AG08396 (cell line): Measurements from ENCODE around the gene RALGDS.
"Not testable (repeated sequence)": the region's sequence is repeated elsewhere in the genome, so short reads cannot be mapped to it uniquely, and the experiment has no call there.

Experiments used
- DNase-seq: peaks from one replicate; pipeline ENCODE4 v3.0.0; 2012; ENCODE audit warnings: low spot score, mixed read lengths

Gene RALGDS

DNA sequence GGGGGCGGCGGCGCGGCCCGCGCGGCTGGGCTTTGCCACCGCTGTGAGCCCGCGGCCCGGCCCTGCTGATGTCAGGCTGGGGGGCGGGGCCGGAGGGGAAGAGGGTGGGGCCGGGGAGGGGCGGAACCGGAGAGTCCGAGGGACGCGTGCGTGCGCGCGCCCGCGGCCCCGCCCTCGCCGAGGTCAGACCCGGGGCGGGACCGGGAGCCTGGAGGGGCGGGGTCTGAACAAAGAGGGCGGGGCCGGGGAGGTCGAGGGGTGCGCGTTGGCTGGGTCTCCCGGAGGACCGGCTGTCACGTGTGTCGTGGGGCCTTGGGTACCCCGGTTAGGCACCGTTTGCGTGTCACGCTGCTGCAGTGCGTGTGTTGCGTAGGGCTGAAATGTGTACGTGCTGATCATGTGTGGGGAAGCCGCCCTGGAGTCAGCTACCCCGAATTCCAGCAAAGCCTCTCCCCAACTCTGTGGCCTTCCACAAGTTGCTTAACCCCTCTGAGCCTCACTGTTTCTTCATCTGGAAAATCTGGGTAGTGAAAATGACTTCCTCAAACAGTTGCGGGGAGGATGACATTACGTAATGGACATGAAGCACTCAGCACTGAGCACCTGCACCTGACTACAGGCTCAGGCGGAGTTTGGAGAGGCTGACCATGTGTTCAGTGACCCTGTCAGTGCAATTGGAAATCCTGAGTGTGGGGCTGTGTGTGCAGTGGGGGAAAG, at the start of gene RALGDS:
TSS of gene RALGDS (minus strand) at position 43 of the 717 bp plus-strand sequence. CDS start 86 bp downstream, outside the sequence.
- DNase-seq: peak; percentile 98

GRCh38 chr9:133170716-133171115, 49.7 kb upstream of the RALGDS start:
- no peak for DNase-seq

GRCh38 chr9:133169687-133170086, 48.6 kb upstream of the RALGDS start:
- DNase-seq: not testable (repeated sequence)

GRCh38 chr9:133169102-133169501, 48.1 kb upstream of the RALGDS start:
- DNase-seq: no peak

DNA sequence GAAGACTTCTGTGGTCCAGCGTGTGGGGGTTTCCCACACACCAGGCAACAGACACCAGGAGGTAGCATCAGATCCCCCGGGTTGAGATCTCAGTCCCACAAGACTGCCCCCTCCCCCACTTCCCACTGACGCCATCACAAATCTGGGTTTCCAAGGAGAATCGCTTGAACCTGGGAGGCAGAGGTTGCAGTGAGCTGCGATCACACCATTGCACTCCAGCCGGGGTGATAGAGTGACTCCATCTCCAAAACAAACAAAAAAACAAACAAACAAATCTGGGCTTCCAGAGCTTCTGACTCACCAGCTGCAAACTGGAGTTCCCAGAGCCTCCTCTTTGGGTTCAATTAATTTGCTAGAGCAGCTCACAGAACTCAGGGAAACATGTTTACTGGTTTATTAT, 47.4 kb upstream of the RALGDS start:
- DNase-seq: no peak

- DNase-seq: no peak
Observed at GRCh38 chr9:133167769-133168168, 46.7 kb upstream of the RALGDS start.

- DNase-seq: no peak
Observed at GRCh38 chr9:133167096-133167730, 46.2 kb upstream of the RALGDS start.

DNA sequence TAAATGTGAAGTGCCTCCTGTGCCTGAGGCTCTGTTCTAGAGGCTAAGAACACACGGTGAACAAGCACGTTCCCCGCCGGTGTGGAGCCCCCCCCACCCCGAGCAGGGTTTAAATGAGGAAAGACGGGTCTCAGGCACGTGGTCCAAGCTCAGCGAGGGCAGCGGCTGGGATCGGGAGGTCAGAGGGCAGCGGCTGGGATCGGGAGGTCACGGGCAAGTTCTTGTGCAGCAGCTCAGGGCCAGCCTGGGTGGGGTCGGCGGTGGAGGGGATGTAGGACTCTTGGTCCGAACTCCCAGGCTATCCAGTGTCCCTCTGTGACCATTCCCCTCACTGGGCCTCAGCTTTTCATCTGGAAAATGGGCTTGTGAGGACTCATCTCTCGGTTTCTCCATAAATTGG, 45.4 kb upstream of the RALGDS start:
- DNase-seq: no peak

GRCh38 chr9:133165452-133165730, 44.4 kb upstream of the RALGDS start:
- no peak for DNase-seq

GRCh38 chr9:133164191-133164590, 43.2 kb upstream of the RALGDS start:
- peak; percentile 45 for DNase-seq

GRCh38 chr9:133163504-133164172, 42.6 kb upstream of the RALGDS start, which contains the start of gene GBGT1:
Gene GBGT1, minus strand, starts transcription at chr9:133163914. Its CDS starts 1,502 bp downstream, at chr9:133162412.
- peak; percentile 79 for DNase-seq

DNA sequence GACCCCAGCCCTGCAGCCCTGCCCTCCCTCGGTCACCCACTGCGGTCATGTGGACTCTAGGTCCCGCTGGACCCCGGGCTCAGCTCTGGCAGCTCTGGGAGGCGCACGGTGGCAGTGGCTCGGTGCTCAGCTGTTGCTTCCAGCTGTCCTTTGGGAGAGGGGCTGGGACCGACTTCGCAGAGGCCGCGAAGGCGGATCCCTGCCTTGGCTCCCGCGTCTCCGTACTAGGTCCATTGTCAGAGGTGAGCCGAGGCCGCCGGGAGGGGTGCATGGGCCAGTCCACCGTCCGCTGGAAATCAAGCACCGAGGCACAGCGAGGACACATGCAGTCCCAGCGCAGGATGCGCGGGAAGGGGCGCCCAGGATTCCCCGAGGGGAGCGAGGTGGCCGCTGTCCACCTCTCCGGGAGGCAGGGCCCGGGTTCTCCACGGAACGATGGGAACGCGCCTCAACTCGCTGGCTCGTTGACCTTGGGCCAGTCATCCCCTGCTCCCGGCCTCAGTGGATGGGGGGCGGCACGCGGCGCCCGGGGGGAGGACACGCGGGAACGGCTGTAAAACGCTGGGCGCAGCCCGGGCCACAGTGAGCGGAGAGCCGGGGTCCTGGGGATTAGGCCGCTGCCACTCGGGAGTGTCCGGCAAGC, 41.9 kb upstream of the RALGDS start:
- peak; percentile 35 for DNase-seq

GRCh38 chr9:133161547-133161950, 40.5 kb upstream of the RALGDS start:
- DNase-seq: no peak

DNA sequence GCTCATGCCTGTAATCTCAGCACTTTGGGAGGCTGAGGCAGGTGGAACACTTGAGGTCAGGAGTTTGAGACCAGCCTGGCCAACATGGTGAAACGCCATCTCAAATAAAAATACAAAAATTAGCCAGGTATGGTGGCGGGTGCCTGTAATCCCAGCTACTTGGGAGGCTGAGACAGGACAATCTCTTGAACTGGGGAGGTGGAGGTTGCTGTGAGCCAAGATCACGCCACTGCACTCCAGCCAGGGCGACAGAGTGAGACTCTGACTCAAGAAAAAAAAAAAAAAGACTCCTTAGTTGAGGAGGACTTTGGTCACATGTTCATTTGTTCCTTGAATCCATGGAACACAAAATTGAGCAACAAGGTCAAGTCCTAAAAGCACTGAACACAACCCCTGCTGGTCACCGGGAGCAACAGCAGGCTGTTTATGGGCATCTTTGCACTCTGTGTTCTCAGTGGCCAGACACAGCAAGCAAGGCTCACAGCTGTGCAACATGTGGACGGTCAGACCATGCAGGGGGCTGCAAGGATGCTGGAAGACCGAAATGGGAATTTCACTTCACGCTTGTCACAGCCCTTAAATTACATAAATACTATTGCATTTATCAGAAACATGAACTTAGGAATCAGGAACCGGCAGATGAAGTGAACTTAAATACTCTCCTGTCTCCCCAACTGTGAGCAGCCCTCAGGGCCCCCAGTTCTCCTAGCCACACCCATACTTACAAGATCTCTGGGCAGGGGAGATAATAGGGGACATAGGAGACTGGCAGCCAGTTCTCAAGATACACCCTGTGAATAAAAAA, 39.9 kb upstream of the RALGDS start:
- peak; percentile 87 for DNase-seq

DNA sequence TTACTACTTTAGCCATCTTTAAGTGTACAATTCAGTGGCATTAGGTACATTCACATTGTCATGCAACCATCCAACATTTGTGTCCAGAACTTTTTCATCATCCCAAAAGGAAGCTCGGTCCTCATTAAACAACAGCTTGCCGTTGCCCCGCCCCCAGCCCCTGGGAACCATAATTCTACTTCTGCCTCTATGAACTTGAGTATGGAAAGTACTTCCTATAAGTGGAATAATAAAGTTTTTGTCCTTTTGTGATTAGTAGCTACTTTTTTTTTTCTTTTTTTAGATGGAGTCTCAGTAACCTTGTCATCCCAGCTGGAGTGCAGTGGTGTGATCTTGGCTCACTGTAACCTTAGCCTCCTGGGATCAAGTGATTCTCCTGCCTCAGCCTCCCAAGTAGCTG, 37.7 kb upstream of the RALGDS start:
- no peak for DNase-seq

- DNase-seq: no peak
Observed at GRCh38 chr9:133155156-133155555, 34.1 kb upstream of the RALGDS start.

GRCh38 chr9:133154097-133154989, 33.3 kb upstream of the RALGDS start:
- no peak for DNase-seq

GRCh38 chr9:133153227-133154096, 32.4 kb upstream of the RALGDS start:
- no peak for DNase-seq

DNA sequence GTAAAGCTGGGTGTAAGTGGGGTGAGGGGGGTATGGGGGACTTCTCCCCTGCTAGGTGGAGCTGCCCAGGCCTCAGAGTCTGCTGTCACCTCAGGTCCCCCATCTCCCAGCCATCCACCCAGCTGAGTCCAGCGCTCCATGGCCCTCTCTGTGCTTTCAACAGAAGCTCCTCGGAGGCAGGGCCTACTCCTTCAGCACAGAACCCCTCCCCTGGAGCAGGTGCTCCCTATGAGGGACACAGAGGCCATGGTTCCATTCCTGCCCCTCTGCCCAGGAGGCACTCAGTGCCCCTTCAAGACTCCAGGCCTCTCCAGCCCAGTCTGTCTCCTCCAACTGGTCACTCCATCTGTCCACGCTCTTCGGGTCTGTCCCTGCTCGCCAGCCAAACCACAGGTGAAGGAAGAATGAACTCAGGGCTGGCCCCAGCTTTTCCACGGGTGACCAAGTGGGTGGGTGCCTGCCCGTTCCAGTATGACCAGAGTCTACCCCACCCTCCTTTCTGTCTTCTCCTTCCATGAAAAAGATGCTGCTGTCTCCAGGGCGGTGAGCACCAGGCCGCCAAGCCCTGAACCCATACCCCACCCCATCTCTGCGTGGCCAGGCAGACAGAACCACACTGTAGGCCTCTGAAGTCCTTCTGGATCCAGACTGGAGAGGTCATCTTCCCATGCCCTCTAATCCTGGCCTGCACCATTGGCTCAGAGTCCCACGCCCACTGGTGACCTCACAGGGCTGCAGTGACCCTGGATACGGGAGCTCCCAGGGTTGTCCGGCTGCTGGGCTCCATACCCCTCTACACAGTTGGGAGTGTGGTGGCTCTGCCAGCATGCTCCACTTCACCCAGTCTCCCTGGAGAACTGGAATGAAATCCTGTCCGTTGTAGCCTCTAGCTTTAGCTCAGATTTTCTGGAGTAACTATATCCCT, 30.8 kb upstream of the RALGDS start:
- DNase-seq: no peak
